ENCODE measurements around the gene PEX11G. TPM values are rescaled to one million over a fixed set of nuclear protein-coding genes. Genes with fewer than 3 reads are reported as not detected.

Gene PEX11G
- total RNA-seq, 1 experiment from 2014 or later = 2.8 TPM

- no peak overlapping the region for H3T11ph ChIP-seq (ENCODE audit: low read length)
- H2BK20ac ChIP-seq (ENCODE audit: low read depth, low read length, poor library complexity, severe bottlenecking) = no peak overlapping the region
- no peaks in the 10 kb centered on the region for H3K79me2 ChIP-seq (ENCODE audit: insufficient read depth, low read length)
- no peaks in the 10 kb centered on the region for H3K9me3 ChIP-seq (ENCODE audit: control insufficient read depth, low read depth, low read length)
- Mint-ChIP-seq H3K4me1 (peaks cover 4 to 11% of the 10 kb centered on the region in 2 experiments), H3K27ac (peak overlapping the region in 1 of 3 experiments; percentile 77; a peak in 1 of 7 replicates), H3K27me3 (ENCODE audit: low read depth) (no peaks in the 10 kb centered on the region), H3K9me3 (no peaks in the 10 kb centered on the region), H3K36me3 (ENCODE audit: insufficient read depth in 1 of 3, low read depth in 3 of 3) (peaks cover 0 to 12% (median 0%) of the 10 kb centered on the region in 3 experiments; a peak in 1 of 7 replicates), H3K4me3 (no peak overlapping the region)
- no peak overlapping the region for H3K4ac ChIP-seq (ENCODE audit: low read depth, low read length)
- H2AFZ ChIP-seq (ENCODE audit: low read length) = no peak overlapping the region
- DNase-seq = no peak
- no peaks in the 10 kb centered on the region for H4K20me1 ChIP-seq (ENCODE audit: control insufficient read depth, insufficient read depth, insufficient read length)
- no peak for TF ChIP-seq CTCF (conservative IDR thresholded peaks at IDR 0.05)
- H2BK5ac ChIP-seq (ENCODE audit: insufficient read length, low read length) = no peak overlapping the region
- H2BK12ac ChIP-seq (ENCODE audit: insufficient read length, low read depth, low read length) = no peak overlapping the region
- no peak overlapping the region for H3K4me2 ChIP-seq (ENCODE audit: insufficient read depth, insufficient read length, low read length)
- H3K56ac ChIP-seq (ENCODE audit: insufficient read length, low read depth, low read length) = no peak overlapping the region
- H3K23me2 ChIP-seq (ENCODE audit: insufficient read length, low read depth, low read length, poor library complexity, severe bottlenecking) = no peaks in the 10 kb centered on the region
- no peaks in the 10 kb centered on the region for H3K27me3 ChIP-seq (ENCODE audit: insufficient read depth, low read length)
- H2BK120ac ChIP-seq (ENCODE audit: low read depth, low read length, poor library complexity, severe bottlenecking) = no peak overlapping the region
- H3K27ac ChIP-seq (ENCODE audit: insufficient read length, low read depth, low read length) = no peak overlapping the region
- no peak overlapping the region for H3K23ac ChIP-seq (ENCODE audit: insufficient read length, low read depth, low read length)
- no peak overlapping the region for H3K14ac ChIP-seq (ENCODE audit: insufficient read depth, low read length)
- H4K91ac ChIP-seq (ENCODE audit: insufficient read length, low read depth, low read length) = no peak overlapping the region
- no peak overlapping the region for H3K9ac ChIP-seq (ENCODE audit: extremely low read depth, insufficient read length, low read length)
- H3K79me1 ChIP-seq (ENCODE audit: insufficient read depth, low read depth, low read length, poor library complexity, severe bottlenecking) = no peaks in the 10 kb centered on the region
- no peak overlapping the region for H4K5ac ChIP-seq (ENCODE audit: insufficient read length, low read depth, low read length)
- no peak overlapping the region for H4K8ac ChIP-seq (replicated peaks; ENCODE audit: insufficient read length, low read depth, low read length)
- H2AK5ac ChIP-seq (ENCODE audit: insufficient read length, low read length) = no peak overlapping the region
- no peaks in the 10 kb centered on the region for H3K4me1 ChIP-seq (ENCODE audit: insufficient read depth, low read length)
- WGBS (ENCODE audit: extremely low coverage, insufficient read length, low lambda C conversion rate) = no CpG with 5 or more reads among the region's 6 CpGs
- H3K18ac ChIP-seq (ENCODE audit: insufficient read length, low read depth, low read length) = no peak overlapping the region
- H2BK15ac ChIP-seq (ENCODE audit: low read depth, low read length) = no peak overlapping the region
Measured at GRCh38 chr19:7475665-7476064, 13.2 kb downstream of the PEX11G start.

Data from H9 (cell line).